Measurements from ENCODE around the gene FGFR3.

FGFR3 gene

GRCh38 chr4:1785592-1785991, 7.5 kb upstream of the FGFR3 start:
- H3K4me2 ChIP-seq (ENCODE audit: low read length): no peak overlapping the region
- no peaks in the 10 kb centered on the region for H3K4me1 ChIP-seq (ENCODE audit: low read length)
- no peaks in the 10 kb centered on the region for H3K9me3 ChIP-seq (ENCODE audit: insufficient read depth, low read length)
- no peak overlapping the region for H3K27ac ChIP-seq (ENCODE audit: low read length)
- no peak overlapping the region for H3K9ac ChIP-seq (ENCODE audit: low read length)
- no peaks in the 10 kb centered on the region for H3K27me3 ChIP-seq (ENCODE audit: low read depth, low read length)
- H4K20me1 ChIP-seq (ENCODE audit: insufficient read depth, low read length): no peaks in the 10 kb centered on the region
- no peaks in the 10 kb centered on the region for H3K36me3 ChIP-seq (replicated peaks; ENCODE audit: low read depth, low read length)
- TF ChIP-seq EZH2phosphoT487 (IDR thresholded peaks at IDR 0.05; ENCODE audit: low read depth): no peak
- no peak for TF ChIP-seq CTCF (IDR thresholded peaks at IDR 0.05; ENCODE audit: low read depth, low read length)
- no peaks in the 10 kb centered on the region for H3K79me2 ChIP-seq (ENCODE audit: low read length)
- no peak overlapping the region for H2AFZ ChIP-seq (ENCODE audit: low read depth, low read length)
- no peak overlapping the region for H3K4me3 ChIP-seq (ENCODE audit: low read length)

- no peak overlapping the region for H2AFZ ChIP-seq (ENCODE audit: low read depth, low read length)
- no peak overlapping the region for H3K9ac ChIP-seq (ENCODE audit: low read length)
- no peak overlapping the region for H3K27ac ChIP-seq (ENCODE audit: low read length)
- no peaks in the 10 kb centered on the region for H3K36me3 ChIP-seq (replicated peaks; ENCODE audit: low read depth, low read length)
- H3K4me1 ChIP-seq (ENCODE audit: low read length): no peaks in the 10 kb centered on the region
- H4K20me1 ChIP-seq (ENCODE audit: insufficient read depth, low read length): no peaks in the 10 kb centered on the region
- no peaks in the 10 kb centered on the region for H3K9me3 ChIP-seq (ENCODE audit: insufficient read depth, low read length)
- no peaks in the 10 kb centered on the region for H3K79me2 ChIP-seq (ENCODE audit: low read length)
- TF ChIP-seq EZH2phosphoT487 (IDR thresholded peaks at IDR 0.05; ENCODE audit: low read depth) (no peak), CTCF (IDR thresholded peaks at IDR 0.05; ENCODE audit: low read depth, low read length) (no peak)
- H3K4me2 ChIP-seq (ENCODE audit: low read length): no peak overlapping the region
- no peaks in the 10 kb centered on the region for H3K27me3 ChIP-seq (ENCODE audit: low read depth, low read length)
- no peak overlapping the region for H3K4me3 ChIP-seq (ENCODE audit: low read length)
These were observed 6.3 kb upstream of the FGFR3 start for GRCh38 chr4:1786544-1787362.

GRCh38 chr4:1787411-1788077, 5.5 kb upstream of the FGFR3 start:
- H3K4me3 ChIP-seq (ENCODE audit: low read length): no peak overlapping the region
- no peaks in the 10 kb centered on the region for H3K4me1 ChIP-seq (ENCODE audit: low read length)
- TF ChIP-seq CTCF (IDR thresholded peaks at IDR 0.05; ENCODE audit: low read depth, low read length) (no peak), EZH2phosphoT487 (IDR thresholded peaks at IDR 0.05; ENCODE audit: low read depth) (no peak)
- H3K27ac ChIP-seq (ENCODE audit: low read length): no peak overlapping the region
- H3K9ac ChIP-seq (ENCODE audit: low read length): no peak overlapping the region
- no peaks in the 10 kb centered on the region for H3K9me3 ChIP-seq (ENCODE audit: insufficient read depth, low read length)
- no peak overlapping the region for H3K4me2 ChIP-seq (ENCODE audit: low read length)
- H3K36me3 ChIP-seq (replicated peaks; ENCODE audit: low read depth, low read length): no peaks in the 10 kb centered on the region
- no peaks in the 10 kb centered on the region for H3K27me3 ChIP-seq (ENCODE audit: low read depth, low read length)
- H4K20me1 ChIP-seq (ENCODE audit: insufficient read depth, low read length): no peaks in the 10 kb centered on the region
- no peak overlapping the region for H2AFZ ChIP-seq (ENCODE audit: low read depth, low read length)
- H3K79me2 ChIP-seq (ENCODE audit: low read length): no peaks in the 10 kb centered on the region

- no peaks in the 10 kb centered on the region for H3K9me3 ChIP-seq (ENCODE audit: insufficient read depth, low read length)
- H3K4me2 ChIP-seq (ENCODE audit: low read length): no peak overlapping the region
- no peak overlapping the region for H3K9ac ChIP-seq (ENCODE audit: low read length)
- H3K27ac ChIP-seq (ENCODE audit: low read length): no peak overlapping the region
- H3K79me2 ChIP-seq (ENCODE audit: low read length): no peaks in the 10 kb centered on the region
- TF ChIP-seq CTCF (IDR thresholded peaks at IDR 0.05; ENCODE audit: low read depth, low read length): no peak
- TF ChIP-seq EZH2phosphoT487 (IDR thresholded peaks at IDR 0.05; ENCODE audit: low read depth): no peak
- no peaks in the 10 kb centered on the region for H3K4me1 ChIP-seq (ENCODE audit: low read length)
- no peaks in the 10 kb centered on the region for H4K20me1 ChIP-seq (ENCODE audit: insufficient read depth, low read length)
- H3K36me3 ChIP-seq (replicated peaks; ENCODE audit: low read depth, low read length): no peaks in the 10 kb centered on the region
- no peak overlapping the region for H2AFZ ChIP-seq (ENCODE audit: low read depth, low read length)
- no peaks in the 10 kb centered on the region for H3K27me3 ChIP-seq (ENCODE audit: low read depth, low read length)
- H3K4me3 ChIP-seq (ENCODE audit: low read length): no peak overlapping the region
These were observed 4.7 kb upstream of the FGFR3 start for GRCh38 chr4:1788254-1788973.
